Body of pancreas (tissue), 4 donors: Measurements from ENCODE around the gene FLACC1. TPM values are rescaled to one million over a fixed set of nuclear protein-coding genes. Genes with fewer than 3 reads are reported as not detected.

Source experiments
- ATAC-seq: fragments of 150-250 bp; one replicate; pipeline ENCODE4 v1.9.1; 2016
- DNase-seq, 4 donors: peaks; one replicate each; pipeline ENCODE4 v3.0.0-alpha.2; 2019
- H3K27ac ChIP-seq, 4 donors: fragments of 200-600 bp; sonication (generic); 1 replicate in 3 of 4; 2 replicates in 1 of 4; pipeline versions ENCODE4 v1.5.1 to v1.6.1; 2016 to 2019; ENCODE audit warnings: mild to moderate bottlenecking in 1 of 4, mixed read lengths in 1 of 4, moderate library complexity in 1 of 4
- H3K27me3 ChIP-seq, 2 donors: fragments of 200-600 bp; sonication (generic); one replicate each; pipeline ENCODE4 v1.6.0; 2016; ENCODE audit warnings: mild to moderate bottlenecking in 1 of 2
- H3K36me3 ChIP-seq, 2 donors: fragments of 200-600 bp; sonication (generic); replicated peaks in 1 of 2; 2 replicates each; pipeline ENCODE4 v1.5.1; 2016; ENCODE audit warnings: low read depth in 2 of 2; ENCODE audit not compliant: insufficient read depth in 1 of 2
- H3K4me1 ChIP-seq: fragments of 200-600 bp; sonication (generic); one replicate; pipeline ENCODE4 v1.6.0; 2016
- H3K4me3 ChIP-seq, 2 donors: fragments of 200-600 bp; sonication (generic); 1 replicate in 1 of 2; 2 replicates in 1 of 2; pipeline ENCODE4 v1.5.1; 2016 to 2019
- H3K9me3 ChIP-seq, 3 donors: fragments of 200-600 bp; sonication (generic); 1 replicate in 2 of 3; 2 replicates in 1 of 3; pipeline ENCODE4 v1.5.1; 2016
- POLR2A ChIP-seq, 3 donors: fragments of 450-650 bp; IDR thresholded peaks; one replicate each; pipeline ENCODE4 v1.6.1; 2016; ENCODE audit warnings: antibody characterized with exemption in 3 of 3, mild to moderate bottlenecking in 2 of 3
- WGBS, 2 donors: methylation state at CpG; one replicate each; pipeline ENCODE4 v1.1.5; 2017; 5-methylcytosine and 5-hydroxymethylcytosine counted together
- intact Hi-C: fragments of 100-400 bp; cut with DNase I; formaldehyde crosslinking; loops from one replicate; pipeline ENCODE4 v1.15.1; 2023
- total RNA-seq, 2 donors: library from RNA; depleted of rRNA; stranded (reverse); fragments of >200 nt; gene quantifications; one replicate each; pipeline ENCODE4 v1.1.0, GENCODE V29; 2016
- TF ChIP-seq, protein P1 (sequence below), 7 experiments: fragments of 450-650 bp in 4 of 7; fragments of 200-600 bp in 3 of 7; sonication (generic) in 3 of 7; IDR thresholded peaks; one replicate each; pipeline ENCODE4 v1.5.1; 2016 to 2019; ENCODE audit warnings: antibody characterized with exemption in 7 of 7

FLACC1 gene
- total RNA-seq, 2 donors from 2014 or later: 0.78 to 2.3 TPM

GRCh38 chr2:201402651-201403562 is 45.8 kb upstream of the FLACC1 start:
- Histone ChIP-seq H3K9me3 (no peaks in the 10 kb centered on the region), H3K27ac (peak overlapping the region in 1 of 4 donors; percentile 87), H3K4me1 (peaks cover 65% of the 10 kb centered on the region), H3K36me3 (no peaks in the 10 kb centered on the region), H3K27me3 (no peaks in the 10 kb centered on the region), H3K4me3 (no peak overlapping the region)
- intact Hi-C loops: no loop called here
- ATAC-seq (no peak), DNase-seq (no peak)
- 48 to 68% methylated on average over 6 of the region's 6 CpGs for WGBS, 2 donors
- no peak for TF ChIP-seq POLR2A (IDR thresholded peaks at IDR 0.05)
- TF ChIP-seq, protein P1, sequence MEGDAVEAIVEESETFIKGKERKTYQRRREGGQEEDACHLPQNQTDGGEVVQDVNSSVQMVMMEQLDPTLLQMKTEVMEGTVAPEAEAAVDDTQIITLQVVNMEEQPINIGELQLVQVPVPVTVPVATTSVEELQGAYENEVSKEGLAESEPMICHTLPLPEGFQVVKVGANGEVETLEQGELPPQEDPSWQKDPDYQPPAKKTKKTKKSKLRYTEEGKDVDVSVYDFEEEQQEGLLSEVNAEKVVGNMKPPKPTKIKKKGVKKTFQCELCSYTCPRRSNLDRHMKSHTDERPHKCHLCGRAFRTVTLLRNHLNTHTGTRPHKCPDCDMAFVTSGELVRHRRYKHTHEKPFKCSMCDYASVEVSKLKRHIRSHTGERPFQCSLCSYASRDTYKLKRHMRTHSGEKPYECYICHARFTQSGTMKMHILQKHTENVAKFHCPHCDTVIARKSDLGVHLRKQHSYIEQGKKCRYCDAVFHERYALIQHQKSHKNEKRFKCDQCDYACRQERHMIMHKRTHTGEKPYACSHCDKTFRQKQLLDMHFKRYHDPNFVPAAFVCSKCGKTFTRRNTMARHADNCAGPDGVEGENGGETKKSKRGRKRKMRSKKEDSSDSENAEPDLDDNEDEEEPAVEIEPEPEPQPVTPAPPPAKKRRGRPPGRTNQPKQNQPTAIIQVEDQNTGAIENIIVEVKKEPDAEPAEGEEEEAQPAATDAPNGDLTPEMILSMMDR (IDR thresholded peaks at IDR 0.05): no peak

DNA sequence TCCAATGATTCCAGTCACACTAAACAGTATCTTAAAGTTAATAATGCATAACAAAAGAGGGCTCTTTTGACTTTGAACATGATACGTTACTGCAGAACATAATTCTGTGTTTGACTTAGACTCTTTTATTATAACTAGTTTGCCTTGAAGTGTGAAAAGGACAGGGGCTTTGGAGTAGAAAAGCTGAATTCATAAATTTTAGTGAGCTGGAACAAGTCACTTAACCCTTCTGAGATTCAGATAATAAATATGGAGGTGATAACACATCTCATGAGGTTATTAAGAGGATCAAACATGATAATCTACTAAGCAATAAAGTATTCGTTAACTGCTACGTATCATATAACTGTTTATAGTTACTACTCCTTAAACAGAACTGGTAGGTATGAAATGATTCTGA is 44.7 kb upstream of the FLACC1 start:
- Histone ChIP-seq H3K36me3 (peaks cover 0 to 5% of the 10 kb centered on the region in 2 donors), H3K27ac (no peak overlapping the region), H3K4me1 (peaks cover 56% of the 10 kb centered on the region), H3K4me3 (no peak overlapping the region), H3K9me3 (no peaks in the 10 kb centered on the region), H3K27me3 (no peaks in the 10 kb centered on the region)
- no peak for TF ChIP-seq POLR2A (IDR thresholded peaks at IDR 0.05)
- TF ChIP-seq, protein P1 (IDR thresholded peaks at IDR 0.05): no peak
- intact Hi-C loops: no loop called here
- ATAC-seq: no peak
- 73 to 76% methylated on average over 3 of the region's 3 CpGs for WGBS, 2 donors
- no peak for DNase-seq

GRCh38 chr2:201396595-201396994 is 39.5 kb upstream of the FLACC1 start:
- Histone ChIP-seq H3K4me1 (peaks cover 5% of the 10 kb centered on the region), H3K9me3 (no peaks in the 10 kb centered on the region), H3K27me3 (no peaks in the 10 kb centered on the region), H3K27ac (no peak overlapping the region), H3K4me3 (no peak overlapping the region), H3K36me3 (peaks cover 7 to 12% of the 10 kb centered on the region in 2 donors)
- no peak for ATAC-seq
- intact Hi-C loops: loop anchor here (10.0 kb wide), 1 partner anchor 58 kb away; the partner anchor contains the start of genes STRADB and TRAK2
- no peak for DNase-seq
- TF ChIP-seq POLR2A (IDR thresholded peaks at IDR 0.05): no peak
- TF ChIP-seq, protein P1 (IDR thresholded peaks at IDR 0.05): no peak
- WGBS, 2 donors: 83 to 92% methylated on average over 8 of the region's 8 CpGs

DNA sequence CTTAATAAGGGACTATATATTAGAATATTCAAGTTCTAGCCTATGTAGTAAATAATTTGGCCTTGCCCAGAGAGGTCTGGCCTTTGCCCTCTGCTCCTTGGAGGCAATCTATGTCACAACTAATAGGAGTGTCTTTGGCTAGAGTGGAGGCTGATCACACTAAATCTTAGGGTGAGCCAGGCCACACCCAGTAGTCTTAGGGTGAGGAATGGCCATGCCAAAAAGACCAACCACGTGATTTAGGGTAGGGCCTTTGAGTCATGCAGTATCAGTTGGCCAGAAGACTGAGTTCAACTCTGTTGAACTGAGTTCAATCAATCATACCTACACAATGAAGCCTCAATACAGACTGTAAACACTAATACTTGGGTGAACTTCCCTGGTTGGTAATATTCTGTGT is 26.0 kb upstream of the FLACC1 start:
- no peak overlapping the region for H3K27ac ChIP-seq
- WGBS, 2 donors: 67 to 79% methylated on average over 1 of the region's 1 CpG
- H3K9me3 ChIP-seq: no peaks in the 10 kb centered on the region
- H3K4me1 ChIP-seq: no peaks in the 10 kb centered on the region
- intact Hi-C loops: no loop called here
- no peak for TF ChIP-seq POLR2A (IDR thresholded peaks at IDR 0.05)
- TF ChIP-seq, protein P1 (IDR thresholded peaks at IDR 0.05): no peak
- no peak for DNase-seq
- H3K4me3 ChIP-seq: no peak overlapping the region
- peak; percentile 15 for ATAC-seq
- H3K27me3 ChIP-seq: no peaks in the 10 kb centered on the region
- peaks cover 0 to 21% of the 10 kb centered on the region in 2 donors for H3K36me3 ChIP-seq
